Ishikawa (cell line): ENCODE measurements around the gene BAX.

Source experiments
- CEBPB ChIP-seq: IDR thresholded peaks from 2 replicates; pipeline ENCODE4 v1.6.1; 2012
- CREB1 ChIP-seq: IDR thresholded peaks from 2 replicates; pipeline ENCODE4 v1.6.1; 2012; ENCODE audit warnings: low read depth
- EGR1 ChIP-seq: IDR thresholded peaks from 2 replicates; pipeline ENCODE4 v1.6.1; 2012
- EP300 ChIP-seq: IDR thresholded peaks from 2 replicates; pipeline ENCODE4 v1.6.1; 2012; ENCODE audit warnings: borderline replicate concordance
- FOXM1 ChIP-seq: IDR thresholded peaks from 2 replicates; pipeline ENCODE4 v1.6.1; 2012; ENCODE audit warnings: low read depth, borderline replicate concordance
- NFIC ChIP-seq: IDR thresholded peaks from 2 replicates; pipeline ENCODE4 v1.6.1; 2012
- RAD21 ChIP-seq: IDR thresholded peaks from 2 replicates; pipeline ENCODE4 v1.6.1; 2012; ENCODE audit warnings: low read depth
- TAF1 ChIP-seq: IDR thresholded peaks from 2 replicates; pipeline ENCODE4 v1.6.1; 2012; ENCODE audit warnings: low read depth, mild to moderate bottlenecking
- TCF12 ChIP-seq: IDR thresholded peaks from 2 replicates; pipeline ENCODE4 v1.6.1; 2012; ENCODE audit warnings: low read depth
- TEAD4 ChIP-seq: IDR thresholded peaks from 2 replicates; pipeline ENCODE4 v1.6.1; 2012
- YY1 ChIP-seq: IDR thresholded peaks from 2 replicates; pipeline ENCODE4 v1.6.1; 2012; ENCODE audit warnings: low read depth
- ZBTB7A ChIP-seq: IDR thresholded peaks from 2 replicates; pipeline ENCODE4 v1.6.1; 2012; ENCODE audit warnings: low read depth
- TF ChIP-seq, protein P1 (sequence below): IDR thresholded peaks from 2 replicates; pipeline ENCODE4 v1.6.1; 2012
- TF ChIP-seq, protein P2 (sequence below): IDR thresholded peaks from 2 replicates; pipeline ENCODE4 v1.6.1; 2012
- TF ChIP-seq, protein P3 (sequence below): IDR thresholded peaks from 2 replicates; pipeline ENCODE4 v1.6.1; 2012; ENCODE audit warnings: low read depth, mild to moderate bottlenecking

The BAX gene

DNA sequence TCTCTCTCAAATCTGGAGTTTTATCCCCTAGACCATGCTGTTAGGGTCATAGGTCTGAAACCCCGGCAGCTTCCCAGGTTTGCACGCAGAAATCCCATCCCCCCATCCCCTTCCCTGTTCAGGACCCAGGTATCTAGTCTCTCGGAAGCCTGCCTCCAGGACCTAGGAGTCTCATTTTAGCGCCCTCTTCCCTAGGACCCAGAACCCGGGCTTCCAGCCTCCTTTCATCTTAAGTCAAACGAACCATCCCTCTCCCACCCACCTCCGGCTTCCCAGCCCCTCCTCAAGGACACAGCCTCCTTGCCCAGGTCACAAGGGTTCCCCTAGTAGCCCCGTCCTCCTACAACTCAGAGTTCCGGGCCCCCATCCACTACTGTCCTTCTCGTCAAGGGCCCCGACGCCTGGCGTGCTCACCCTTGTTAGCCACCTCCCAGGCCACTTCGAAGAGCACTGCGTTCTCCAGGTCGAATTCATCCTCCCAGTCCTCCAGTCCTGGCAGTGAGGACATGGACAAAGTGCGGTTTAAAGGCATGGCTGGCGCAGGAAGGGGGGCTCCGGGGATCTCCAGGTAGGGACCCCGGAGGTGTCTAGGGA is 38.0 kb downstream of the BAX start:
- TF ChIP-seq, protein P1, sequence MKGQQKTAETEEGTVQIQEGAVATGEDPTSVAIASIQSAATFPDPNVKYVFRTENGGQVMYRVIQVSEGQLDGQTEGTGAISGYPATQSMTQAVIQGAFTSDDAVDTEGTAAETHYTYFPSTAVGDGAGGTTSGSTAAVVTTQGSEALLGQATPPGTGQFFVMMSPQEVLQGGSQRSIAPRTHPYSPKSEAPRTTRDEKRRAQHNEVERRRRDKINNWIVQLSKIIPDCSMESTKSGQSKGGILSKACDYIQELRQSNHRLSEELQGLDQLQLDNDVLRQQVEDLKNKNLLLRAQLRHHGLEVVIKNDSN, result no peak
- no peak for TF ChIP-seq TCF12
- no peak for TF ChIP-seq TEAD4
- TF ChIP-seq CREB1, result no peak
- no peak for TF ChIP-seq FOXM1
- TF ChIP-seq, protein P2, sequence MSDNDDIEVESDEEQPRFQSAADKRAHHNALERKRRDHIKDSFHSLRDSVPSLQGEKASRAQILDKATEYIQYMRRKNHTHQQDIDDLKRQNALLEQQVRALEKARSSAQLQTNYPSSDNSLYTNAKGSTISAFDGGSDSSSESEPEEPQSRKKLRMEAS, result no peak

DNA sequence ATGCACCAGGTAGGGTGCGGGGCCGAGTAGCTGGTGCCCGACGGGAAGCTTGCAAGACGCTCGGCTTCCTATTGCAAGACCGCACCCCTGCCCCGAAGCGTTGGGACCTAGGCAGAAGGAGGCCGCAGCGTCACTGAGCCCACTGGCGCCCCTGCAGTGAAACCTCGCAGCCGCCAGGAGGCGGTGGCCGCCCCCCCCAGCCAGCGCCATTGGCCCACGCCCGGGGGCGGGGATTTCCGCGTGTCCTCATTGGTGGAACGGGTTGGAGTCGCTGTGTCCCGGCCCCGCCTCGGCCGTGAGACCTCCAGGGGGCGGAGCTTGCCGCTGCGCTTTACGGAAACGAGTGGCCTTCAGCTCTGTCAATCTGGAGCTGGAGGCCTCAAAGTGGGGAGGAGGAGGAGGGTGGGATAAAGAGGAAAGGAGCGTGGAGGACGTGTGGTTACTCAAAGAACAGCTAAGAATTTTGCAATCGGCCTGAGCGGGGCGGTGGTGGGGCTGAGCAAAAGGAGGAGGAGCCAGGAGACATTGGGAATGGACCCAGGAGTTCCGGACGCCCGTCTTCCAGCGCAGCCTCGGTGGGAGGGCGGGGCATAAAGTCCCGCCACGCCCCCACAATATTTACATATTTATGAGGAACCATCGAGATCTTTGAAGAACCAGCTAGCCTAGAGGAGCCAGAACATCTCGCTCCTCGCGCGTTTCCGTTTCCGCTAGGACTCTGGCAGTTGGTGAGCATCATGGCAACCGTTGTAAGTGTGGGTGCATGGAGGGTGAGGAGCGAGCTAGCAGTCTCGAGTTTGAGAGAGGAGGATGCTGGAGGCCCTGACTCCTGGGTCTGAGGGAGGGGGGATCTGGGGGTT is 38.7 kb downstream of the BAX start, which contains the start of the genes GYS1 and RUVBL2:
Gene GYS1, minus strand, starts transcription at position 135 of the 860 bp plus-strand sequence. CDS start 197 bp downstream, outside the sequence.
Gene RUVBL2, plus strand, starts transcription at position 713 of the 860 bp plus-strand sequence. Its CDS starts 25 bp downstream, at position 738.
- TF ChIP-seq YY1 (peak; percentile 91), EGR1 (peak; percentile 34; the same call in 1 of the 2 replicates), CEBPB (peak; percentile 83), CREB1 (peak; percentile 50; the same call in 1 of the 2 replicates), ZBTB7A (peak; percentile 86), TCF12 (no peak), RAD21 (peak; percentile 10; the same call in 1 of the 2 replicates), TAF1 (peak; percentile 85)
- TF ChIP-seq, protein P2, result peak; percentile 82
- TF ChIP-seq, protein P3, sequence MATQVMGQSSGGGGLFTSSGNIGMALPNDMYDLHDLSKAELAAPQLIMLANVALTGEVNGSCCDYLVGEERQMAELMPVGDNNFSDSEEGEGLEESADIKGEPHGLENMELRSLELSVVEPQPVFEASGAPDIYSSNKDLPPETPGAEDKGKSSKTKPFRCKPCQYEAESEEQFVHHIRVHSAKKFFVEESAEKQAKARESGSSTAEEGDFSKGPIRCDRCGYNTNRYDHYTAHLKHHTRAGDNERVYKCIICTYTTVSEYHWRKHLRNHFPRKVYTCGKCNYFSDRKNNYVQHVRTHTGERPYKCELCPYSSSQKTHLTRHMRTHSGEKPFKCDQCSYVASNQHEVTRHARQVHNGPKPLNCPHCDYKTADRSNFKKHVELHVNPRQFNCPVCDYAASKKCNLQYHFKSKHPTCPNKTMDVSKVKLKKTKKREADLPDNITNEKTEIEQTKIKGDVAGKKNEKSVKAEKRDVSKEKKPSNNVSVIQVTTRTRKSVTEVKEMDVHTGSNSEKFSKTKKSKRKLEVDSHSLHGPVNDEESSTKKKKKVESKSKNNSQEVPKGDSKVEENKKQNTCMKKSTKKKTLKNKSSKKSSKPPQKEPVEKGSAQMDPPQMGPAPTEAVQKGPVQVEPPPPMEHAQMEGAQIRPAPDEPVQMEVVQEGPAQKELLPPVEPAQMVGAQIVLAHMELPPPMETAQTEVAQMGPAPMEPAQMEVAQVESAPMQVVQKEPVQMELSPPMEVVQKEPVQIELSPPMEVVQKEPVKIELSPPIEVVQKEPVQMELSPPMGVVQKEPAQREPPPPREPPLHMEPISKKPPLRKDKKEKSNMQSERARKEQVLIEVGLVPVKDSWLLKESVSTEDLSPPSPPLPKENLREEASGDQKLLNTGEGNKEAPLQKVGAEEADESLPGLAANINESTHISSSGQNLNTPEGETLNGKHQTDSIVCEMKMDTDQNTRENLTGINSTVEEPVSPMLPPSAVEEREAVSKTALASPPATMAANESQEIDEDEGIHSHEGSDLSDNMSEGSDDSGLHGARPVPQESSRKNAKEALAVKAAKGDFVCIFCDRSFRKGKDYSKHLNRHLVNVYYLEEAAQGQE, result no peak

DNA sequence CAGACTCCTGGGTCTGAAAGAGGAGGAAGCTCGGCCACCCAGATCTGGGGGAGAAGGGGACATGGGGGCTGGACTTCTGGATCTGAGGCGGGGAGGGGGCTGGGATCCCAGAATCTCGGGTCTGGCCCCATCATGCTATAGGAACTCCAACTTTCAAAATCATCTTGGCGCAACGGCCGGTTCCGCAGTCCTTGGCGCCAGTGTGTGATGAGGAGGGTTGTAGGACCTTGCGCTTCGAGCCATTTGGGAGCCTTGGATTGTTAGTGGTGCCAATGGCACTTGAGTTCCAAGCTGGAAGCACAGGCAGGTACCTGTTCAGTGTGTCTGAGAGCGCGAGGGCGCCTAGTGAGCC is 39.3 kb downstream of the BAX start:
- TF ChIP-seq FOXM1, result no peak
- no peak for TF ChIP-seq EP300
- TF ChIP-seq ZBTB7A, result no peak
- TF ChIP-seq TCF12, result no peak
- TF ChIP-seq, protein P2, result no peak

DNA sequence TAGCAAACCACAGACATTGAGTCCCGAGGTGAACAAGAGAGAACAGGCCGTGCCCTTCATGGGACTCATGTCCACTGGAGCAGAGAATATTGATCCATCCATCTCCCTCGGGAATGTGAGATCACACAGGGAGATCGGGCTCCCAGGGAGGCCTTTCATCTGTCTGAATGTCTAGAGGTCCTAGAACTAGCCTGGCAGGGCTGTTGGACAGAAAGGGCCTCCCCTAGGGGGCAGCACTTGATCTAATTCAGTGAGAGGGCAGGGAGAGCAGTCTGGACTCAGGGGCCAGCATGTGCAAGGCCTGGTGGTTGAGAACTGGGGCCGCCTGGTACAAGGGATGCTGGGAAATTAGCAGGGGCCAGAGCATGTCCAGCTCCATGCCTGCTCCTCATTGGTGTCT is 43.3 kb downstream of the BAX start:
- no peak for TF ChIP-seq CEBPB
- no peak for TF ChIP-seq EGR1
- TF ChIP-seq YY1, result no peak
- no peak for TF ChIP-seq EP300
- TF ChIP-seq, protein P2, result no peak
- no peak for TF ChIP-seq TEAD4
- TF ChIP-seq RAD21, result peak; percentile 46; the same call in 1 of the 2 replicates

DNA sequence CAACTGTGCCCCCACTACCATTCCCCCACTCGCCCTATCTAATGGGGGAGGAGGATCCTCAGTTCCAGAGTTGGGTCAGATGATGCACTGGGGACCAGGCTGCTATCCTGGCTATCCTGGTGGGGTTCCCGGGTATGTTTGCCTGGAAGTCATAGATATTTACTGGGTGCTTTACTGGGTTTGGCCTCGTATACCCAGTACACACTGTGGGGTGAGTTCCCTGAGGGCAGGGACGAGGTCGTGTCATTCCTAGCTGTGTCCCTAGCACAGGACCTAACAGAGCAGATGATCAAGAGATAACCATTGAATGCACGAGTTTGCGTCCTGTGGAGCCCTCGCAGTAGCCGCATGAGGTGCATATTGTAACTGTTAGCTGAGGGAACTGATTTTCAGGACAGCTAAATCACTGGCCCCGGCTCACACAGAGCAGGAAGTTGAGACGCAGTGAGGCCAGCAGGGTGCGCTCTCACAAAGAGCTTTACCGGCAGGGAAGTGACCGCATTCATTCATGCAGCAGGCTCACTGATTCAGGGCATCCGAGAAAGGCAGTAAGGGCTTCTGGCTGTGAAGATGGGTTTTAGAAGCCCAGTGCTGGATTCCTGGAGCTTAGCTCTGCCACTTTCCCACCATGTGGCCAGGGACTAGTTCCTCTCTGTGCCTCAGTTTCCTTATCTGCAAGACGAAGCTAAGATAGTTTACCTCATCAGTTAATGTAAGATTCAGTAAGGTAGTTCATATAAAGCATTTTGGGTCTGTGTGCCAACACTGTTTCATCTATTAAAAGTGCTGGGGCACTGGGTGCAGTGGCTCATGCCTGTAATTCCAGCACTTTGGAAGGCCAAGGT is 45.0 kb downstream of the BAX start:
- TF ChIP-seq, protein P2, result no peak
- peak; percentile 42; the same call in 1 of the 2 replicates for TF ChIP-seq RAD21
- TF ChIP-seq NFIC, result no peak
- no peak for TF ChIP-seq CREB1

DNA sequence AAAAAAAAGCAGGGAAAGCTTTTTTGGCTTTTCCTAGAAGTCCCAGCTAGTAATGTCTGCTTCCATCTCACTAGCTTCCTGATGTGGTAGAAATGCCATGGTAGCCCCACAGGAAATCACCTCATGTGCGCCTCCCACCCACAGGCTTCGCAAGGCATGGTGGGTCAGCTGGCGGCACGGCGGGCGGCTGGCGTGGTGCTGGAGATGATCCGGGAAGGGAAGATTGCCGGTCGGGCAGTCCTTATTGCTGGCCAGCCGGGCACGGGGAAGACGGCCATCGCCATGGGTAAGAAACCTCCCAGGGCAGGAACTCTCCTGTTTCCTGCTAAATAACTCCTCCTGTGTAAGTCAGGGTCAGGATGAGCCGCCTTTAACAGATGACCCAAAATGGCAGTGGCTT is 49.5 kb downstream of the BAX start:
- TF ChIP-seq FOXM1, result no peak
- no peak for TF ChIP-seq EP300
- no peak for TF ChIP-seq NFIC
- TF ChIP-seq, protein P1, result no peak
- TF ChIP-seq EGR1, result no peak
- TF ChIP-seq CREB1, result no peak
- TF ChIP-seq ZBTB7A, result no peak
- TF ChIP-seq RAD21, result no peak
- no peak for TF ChIP-seq CEBPB
- TF ChIP-seq TEAD4, result no peak
- TF ChIP-seq, protein P2, result no peak
- TF ChIP-seq, protein P3, result no peak
- no peak for TF ChIP-seq TAF1
- no peak for TF ChIP-seq TCF12
- TF ChIP-seq YY1, result no peak
